ENCODE data around the gene ABAT. TPM values are rescaled to one million over a fixed set of nuclear protein-coding genes. Genes with fewer than 3 reads are reported as not detected.

Gene ABAT
- total and polyA plus RNA-seq, 9 donors: 9.9 to 25.8 (median 22.2) TPM

DNA sequence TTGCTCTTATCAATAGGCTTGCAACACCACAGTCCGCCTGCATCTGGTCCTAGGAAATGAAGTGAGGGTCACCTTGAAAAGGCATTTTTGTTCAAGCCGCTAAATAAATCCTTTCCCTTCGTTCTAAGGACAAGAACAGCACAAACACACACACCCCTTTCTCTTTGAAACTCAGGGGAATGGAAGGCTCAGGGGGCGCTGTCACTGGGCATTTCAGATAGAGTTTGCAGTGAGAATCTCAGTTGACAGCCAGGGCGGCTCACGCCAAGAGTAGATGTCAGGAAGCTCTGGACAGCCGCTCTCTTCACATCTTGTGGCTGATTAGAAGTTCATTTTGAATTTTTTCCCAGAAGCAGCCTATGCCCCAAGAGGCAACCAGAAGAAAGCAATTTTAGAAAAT lies 39.8 kb downstream of the ABAT start:
- no peak for DNase-seq
- H3K4me1 ChIP-seq (ENCODE audit: control insufficient read depth, insufficient read depth, low read length): peaks cover 23% of the 10 kb centered on the region
- peaks cover 6% of the 10 kb centered on the region for H3K9me3 ChIP-seq (replicated peaks; ENCODE audit: control insufficient read depth, low read depth, low read length)
- no peaks in the 10 kb centered on the region for H3K36me3 ChIP-seq (ENCODE audit: control insufficient read depth, insufficient read depth, low read length)
- H3K27ac ChIP-seq (ENCODE audit: low read length): no peak overlapping the region
- H3K4me3 ChIP-seq (ENCODE audit: low read length): no peak overlapping the region
- no peaks in the 10 kb centered on the region for H3K27me3 ChIP-seq (ENCODE audit: control insufficient read depth, insufficient read depth, low read length)
- WGBS (ENCODE audit: insufficient coverage): 49% methylated on average over 3 of the region's 7 CpGs

DNA sequence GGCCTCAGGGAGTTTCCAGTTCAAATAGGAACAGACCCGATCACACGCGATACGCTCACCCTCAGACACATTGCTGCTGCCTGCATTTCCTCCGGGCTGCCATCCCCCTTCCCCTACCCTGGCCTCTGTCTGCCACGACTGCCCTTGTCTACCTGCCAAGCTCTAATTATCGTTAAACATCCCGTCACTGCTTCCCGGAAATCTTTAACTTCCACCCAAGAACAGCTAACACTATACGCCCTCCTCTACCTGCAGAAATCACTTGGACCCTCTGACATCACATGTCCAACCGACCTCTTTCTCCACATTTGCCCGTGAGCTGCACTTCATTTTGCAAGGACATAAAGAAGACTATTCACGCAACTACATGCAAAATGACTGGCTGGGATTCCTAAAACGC lies 40.4 kb downstream of the ABAT start:
- H3K4me3 ChIP-seq (ENCODE audit: low read length): no peak overlapping the region
- no peak for DNase-seq
- WGBS (ENCODE audit: insufficient coverage): 55% methylated on average over 13 of the region's 14 CpGs
- no peaks in the 10 kb centered on the region for H3K27me3 ChIP-seq (ENCODE audit: control insufficient read depth, insufficient read depth, low read length)
- H3K27ac ChIP-seq (ENCODE audit: low read length): no peak overlapping the region
- peaks cover 30% of the 10 kb centered on the region for H3K4me1 ChIP-seq (ENCODE audit: control insufficient read depth, insufficient read depth, low read length)
- no peaks in the 10 kb centered on the region for H3K36me3 ChIP-seq (ENCODE audit: control insufficient read depth, insufficient read depth, low read length)
- peaks cover 6% of the 10 kb centered on the region for H3K9me3 ChIP-seq (replicated peaks; ENCODE audit: control insufficient read depth, low read depth, low read length)

DNA sequence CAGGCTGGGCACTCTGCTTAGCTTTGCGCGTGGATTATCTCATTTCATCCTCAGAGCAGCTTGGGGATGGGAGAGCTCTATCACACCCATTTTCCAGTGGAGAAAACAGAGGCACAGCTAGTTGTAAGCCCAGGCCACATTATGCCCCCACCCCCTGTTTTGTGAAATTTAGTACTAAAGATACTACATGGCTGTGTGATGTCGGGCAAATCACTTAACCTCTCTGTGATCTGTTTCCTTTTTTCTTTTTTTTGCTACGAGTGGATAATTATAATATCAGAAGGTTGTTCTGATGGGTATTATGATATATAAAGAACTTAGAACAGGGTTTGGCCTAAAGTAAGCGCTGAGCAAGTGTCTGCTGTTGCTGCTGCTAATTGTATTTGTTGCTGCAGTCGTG lies 41.6 kb downstream of the ABAT start:
- 100% methylated on average over 2 of the region's 6 CpGs for WGBS (ENCODE audit: insufficient coverage)
- H3K36me3 ChIP-seq (ENCODE audit: control insufficient read depth, insufficient read depth, low read length): no peaks in the 10 kb centered on the region
- no peak overlapping the region for H3K4me3 ChIP-seq (ENCODE audit: low read length)
- H3K27ac ChIP-seq (ENCODE audit: low read length): no peak overlapping the region
- DNase-seq: no peak
- no peaks in the 10 kb centered on the region for H3K27me3 ChIP-seq (ENCODE audit: control insufficient read depth, insufficient read depth, low read length)
- H3K9me3 ChIP-seq (replicated peaks; ENCODE audit: control insufficient read depth, low read depth, low read length): peaks cover 6% of the 10 kb centered on the region
- H3K4me1 ChIP-seq (ENCODE audit: control insufficient read depth, insufficient read depth, low read length): peaks cover 42% of the 10 kb centered on the region

GRCh38 chr16:8716592-8716991 lies 42.2 kb downstream of the ABAT start:
- WGBS (ENCODE audit: insufficient coverage): 66% methylated on average over 6 of the region's 10 CpGs

GRCh38 chr16:8717469-8717868 lies 43.1 kb downstream of the ABAT start:
- Histone ChIP-seq H3K9me3 (replicated peaks; ENCODE audit: control insufficient read depth, low read depth, low read length) (peaks cover 6% of the 10 kb centered on the region), H3K27ac (ENCODE audit: low read length) (no peak overlapping the region), H3K36me3 (ENCODE audit: control insufficient read depth, insufficient read depth, low read length) (no peaks in the 10 kb centered on the region), H3K4me1 (ENCODE audit: control insufficient read depth, insufficient read depth, low read length) (peaks cover 51% of the 10 kb centered on the region), H3K4me3 (ENCODE audit: low read length) (no peak overlapping the region), H3K27me3 (ENCODE audit: control insufficient read depth, insufficient read depth, low read length) (no peaks in the 10 kb centered on the region)
- WGBS (ENCODE audit: insufficient coverage): no CpG with 5 or more reads among the region's 2 CpGs
- DNase-seq: no peak

More at GRCh38 chr16:8716592-8716991, 42.2 kb downstream of the ABAT start:
- Histone ChIP-seq H3K4me3 (ENCODE audit: low read length) (no peak overlapping the region), H3K27me3 (ENCODE audit: control insufficient read depth, insufficient read depth, low read length) (no peaks in the 10 kb centered on the region), H3K36me3 (ENCODE audit: control insufficient read depth, insufficient read depth, low read length) (no peaks in the 10 kb centered on the region), H3K9me3 (replicated peaks; ENCODE audit: control insufficient read depth, low read depth, low read length) (peaks cover 6% of the 10 kb centered on the region), H3K4me1 (ENCODE audit: control insufficient read depth, insufficient read depth, low read length) (peaks cover 48% of the 10 kb centered on the region), H3K27ac (ENCODE audit: low read length) (no peak overlapping the region)
- DNase-seq: no peak

GRCh38 chr16:8717892-8718415 lies 43.5 kb downstream of the ABAT start:
- H3K4me1 ChIP-seq (ENCODE audit: control insufficient read depth, insufficient read depth, low read length): peaks cover 50% of the 10 kb centered on the region
- H3K4me3 ChIP-seq (ENCODE audit: low read length): no peak overlapping the region
- DNase-seq: peak; percentile 69
- no CpG with 5 or more reads among the region's 5 CpGs for WGBS (ENCODE audit: insufficient coverage)
- no peaks in the 10 kb centered on the region for H3K36me3 ChIP-seq (ENCODE audit: control insufficient read depth, insufficient read depth, low read length)
- H3K9me3 ChIP-seq (replicated peaks; ENCODE audit: control insufficient read depth, low read depth, low read length): peaks cover 6% of the 10 kb centered on the region
- H3K27ac ChIP-seq (ENCODE audit: low read length): peak overlapping the region; percentile 26
- no peaks in the 10 kb centered on the region for H3K27me3 ChIP-seq (ENCODE audit: control insufficient read depth, insufficient read depth, low read length)

DNA sequence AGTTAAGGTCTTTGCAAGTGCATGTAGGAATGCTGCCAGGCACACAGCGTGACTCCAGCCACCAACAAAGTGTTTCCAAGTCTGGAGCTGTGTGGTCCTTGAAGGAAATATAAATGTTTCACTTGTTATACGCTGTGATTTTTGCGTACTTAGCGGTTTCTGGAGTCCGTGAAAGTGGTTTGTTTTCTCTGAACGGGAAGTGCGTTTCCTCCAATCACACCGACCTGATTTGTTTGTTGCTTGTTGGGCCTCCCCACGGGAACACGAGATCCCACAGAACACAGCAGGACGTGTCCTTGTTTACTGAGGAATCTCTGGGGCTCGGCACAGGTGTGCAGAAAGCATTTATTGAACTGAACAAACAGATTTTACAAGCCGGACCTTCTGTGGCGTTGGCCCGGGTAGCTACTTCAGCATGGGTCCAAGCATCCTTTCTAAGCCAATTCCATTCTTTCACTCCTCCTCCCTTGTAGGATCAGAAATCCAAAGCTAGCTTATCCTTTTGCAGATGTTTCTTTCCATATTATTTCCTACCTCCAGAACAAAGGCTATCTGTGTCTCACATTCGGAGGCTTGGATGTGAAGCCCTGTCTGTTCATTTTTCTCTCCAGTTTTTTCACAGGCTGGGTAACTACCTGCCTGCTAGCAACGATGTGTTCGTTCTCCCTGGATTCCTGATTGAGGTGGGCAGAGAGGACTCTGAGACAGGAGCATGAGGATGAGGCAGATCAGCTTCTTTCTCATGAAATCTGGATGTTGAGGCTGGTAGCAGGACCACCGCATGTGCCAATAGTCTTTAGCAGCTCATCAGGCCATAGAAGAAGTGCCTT lies 44.6 kb downstream of the ABAT start:
- Histone ChIP-seq H3K4me1 (ENCODE audit: control insufficient read depth, insufficient read depth, low read length) (peaks cover 44% of the 10 kb centered on the region), H3K27ac (ENCODE audit: low read length) (peak overlapping the region; percentile 43), H3K27me3 (ENCODE audit: control insufficient read depth, insufficient read depth, low read length) (no peaks in the 10 kb centered on the region), H3K4me3 (ENCODE audit: low read length) (no peak overlapping the region), H3K36me3 (ENCODE audit: control insufficient read depth, insufficient read depth, low read length) (no peaks in the 10 kb centered on the region), H3K9me3 (replicated peaks; ENCODE audit: control insufficient read depth, low read depth, low read length) (peaks cover 6% of the 10 kb centered on the region)
- 35% methylated on average over 14 of the region's 19 CpGs for WGBS (ENCODE audit: insufficient coverage)
- DNase-seq: peak; percentile 61

- Histone ChIP-seq H3K4me3 (ENCODE audit: low read length) (no peak overlapping the region), H3K4me1 (ENCODE audit: control insufficient read depth, insufficient read depth, low read length) (peaks cover 44% of the 10 kb centered on the region), H3K9me3 (replicated peaks; ENCODE audit: control insufficient read depth, low read depth, low read length) (peaks cover 6% of the 10 kb centered on the region), H3K27ac (ENCODE audit: low read length) (peak overlapping the region; percentile 57), H3K27me3 (ENCODE audit: control insufficient read depth, insufficient read depth, low read length) (no peaks in the 10 kb centered on the region), H3K36me3 (ENCODE audit: control insufficient read depth, insufficient read depth, low read length) (no peaks in the 10 kb centered on the region)
- peak; percentile 95 for DNase-seq
- 26% methylated on average over 13 of the region's 14 CpGs for WGBS (ENCODE audit: insufficient coverage)
These were observed 45.9 kb downstream of the ABAT start for GRCh38 chr16:8720080-8720966.

DNA sequence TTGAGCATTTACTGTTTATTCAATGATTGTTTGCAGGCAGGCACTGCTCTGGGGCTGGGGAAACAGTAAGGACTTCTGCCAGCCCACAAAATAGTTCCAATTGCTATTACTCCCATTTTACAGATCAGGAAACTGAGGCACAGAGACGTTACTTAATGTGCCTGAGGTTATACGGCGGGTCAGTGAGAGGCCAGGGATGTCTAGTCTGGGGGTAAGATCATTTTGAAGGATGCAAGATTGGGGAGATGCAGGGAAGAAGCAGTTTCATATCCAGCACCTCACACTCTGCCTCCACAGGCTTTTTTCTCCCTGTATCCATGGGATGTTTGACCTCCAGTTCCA lies 46.5 kb downstream of the ABAT start:
- Histone ChIP-seq H3K36me3 (ENCODE audit: control insufficient read depth, insufficient read depth, low read length) (no peaks in the 10 kb centered on the region), H3K4me1 (ENCODE audit: control insufficient read depth, insufficient read depth, low read length) (peaks cover 44% of the 10 kb centered on the region), H3K4me3 (ENCODE audit: low read length) (peak overlapping the region; percentile 15), H3K27ac (ENCODE audit: low read length) (peak overlapping the region; percentile 57), H3K9me3 (replicated peaks; ENCODE audit: control insufficient read depth, low read depth, low read length) (peaks cover 6% of the 10 kb centered on the region), H3K27me3 (ENCODE audit: control insufficient read depth, insufficient read depth, low read length) (no peaks in the 10 kb centered on the region)
- no CpG with 5 or more reads among the region's 3 CpGs for WGBS (ENCODE audit: insufficient coverage)
- DNase-seq: no peak

All from muscle of leg (tissue), 11 donors.